H1 (cell line): ENCODE data around the gene ENAH. TPM values are rescaled to one million over a fixed set of nuclear protein-coding genes. Genes with fewer than 3 reads are reported as not detected.

Source experiments
- CTCF ChIA-PET: fragments of 300-600 bp; sonication (Branson Sonifier 250); formaldehyde crosslinking; loops from one replicate; lab custom pipeline; 2021; ENCODE audit not compliant: partially characterized antibody; lab: Charles Lee
- POLR2A ChIA-PET: fragments of 300-600 bp; sonication (Branson Sonifier 250); formaldehyde crosslinking; loops from one replicate; lab custom pipeline; 2021; ENCODE audit warnings: inconsistent platforms; ENCODE audit not compliant: partially characterized antibody; lab: Charles Lee
- DNase-seq, 2 experiments: peaks; one replicate each; pipeline versions ENCODE4 v3.0.0 to v3.0.0-alpha.2; 2010 to 2022; ENCODE audit warnings: low spot score in 2 of 2, low read depth in 1 of 2, mixed read lengths in 1 of 2
- FAIRE-seq: peaks from 2 replicates; lab custom pipeline; 2011; peaks lifted over from hg19 to GRCh38; lab: Jason Lieb, UNC
- H2AFZ ChIP-seq: 2 replicates; pipeline ENCODE4 v1.8.1; 2012; ENCODE audit warnings: low read length, inconsistent platforms
- H2AK5ac ChIP-seq: 2 replicates; pipeline ENCODE4 v1.6.1; 2013; ENCODE audit warnings: low read depth, low read length
- H2BK120ac ChIP-seq: replicated peaks from 2 replicates; pipeline ENCODE3; 2013; ENCODE audit warnings: low read depth, low read length, inconsistent platforms
- H2BK12ac ChIP-seq: 2 replicates; pipeline ENCODE4 v1.6.1; 2013; ENCODE audit warnings: low read depth, low read length
- H2BK15ac ChIP-seq: 2 replicates; pipeline ENCODE4 v1.6.1; 2013; ENCODE audit warnings: low read length
- H2BK20ac ChIP-seq: 2 replicates; pipeline ENCODE4 v1.6.1; 2013; ENCODE audit warnings: low read length
- H2BK5ac ChIP-seq: 2 replicates; pipeline ENCODE4 v1.6.1; 2013; ENCODE audit warnings: low read depth, low read length
- H3K14ac ChIP-seq: 2 replicates; pipeline ENCODE4 v1.6.1; 2013; ENCODE audit warnings: inconsistent platforms; ENCODE audit not compliant: insufficient read length
- H3K18ac ChIP-seq: 2 replicates; pipeline ENCODE4 v1.6.1; 2013; ENCODE audit warnings: low read length; ENCODE audit errors: extremely low read depth
- H3K23ac ChIP-seq: 2 replicates; pipeline ENCODE4 v1.6.1; 2013; ENCODE audit warnings: inconsistent platforms; ENCODE audit not compliant: insufficient read length
- H3K23me2 ChIP-seq: 2 replicates; pipeline ENCODE4 v1.6.1; 2013; ENCODE audit warnings: low read depth, low read length
- H3K27ac ChIP-seq: 2 replicates; pipeline ENCODE4 v1.6.1; 2011; ENCODE audit warnings: low read depth, low read length, inconsistent platforms
- H3K27me3 ChIP-seq, 4 experiments: replicated peaks in 1 of 4; 1 replicate in 1 of 4; 2 replicates in 3 of 4; pipeline versions ENCODE4 v1.6.1 to v1.8.1; 2011 to 2013; ENCODE audit warnings: low read length in 3 of 4, mild to moderate bottlenecking in 3 of 4, inconsistent platforms in 2 of 4, mixed read lengths in 2 of 4, moderate library complexity in 1 of 4; ENCODE audit not compliant: control insufficient read depth in 3 of 4, insufficient read depth in 3 of 4; ENCODE audit errors: extremely low read depth in 1 of 4
- H3K36me3 ChIP-seq, 4 experiments: 2 replicates each; pipeline versions ENCODE4 v1.6.1 to v1.8.1; 2011 to 2013; ENCODE audit warnings: mild to moderate bottlenecking in 4 of 4, low read length in 3 of 4, moderate library complexity in 2 of 4, control low read depth in 1 of 4, inconsistent platforms in 1 of 4; ENCODE audit not compliant: insufficient read depth in 4 of 4, control insufficient read depth in 2 of 4
- H3K4ac ChIP-seq: replicated peaks from 2 replicates; pipeline ENCODE3; 2013; ENCODE audit warnings: low read length, low read depth, mixed read lengths, inconsistent platforms; ENCODE audit not compliant: insufficient read length
- H3K4me1 ChIP-seq, 4 experiments: replicated peaks in 1 of 4; 1 replicate in 1 of 4; 2 replicates in 3 of 4; pipeline versions ENCODE4 v1.6.1 to v1.8.1; 2011 to 2013; ENCODE audit warnings: low read length in 3 of 4, inconsistent platforms in 2 of 4, mixed read lengths in 1 of 4; ENCODE audit not compliant: insufficient read depth in 4 of 4, control insufficient read depth in 3 of 4
- H3K4me2 ChIP-seq, 2 experiments: 2 replicates each; pipeline versions ENCODE4 v1.6.1 to v1.8.1; 2011 to 2013; ENCODE audit warnings: low read depth in 2 of 2, low read length in 2 of 2, control low read depth in 1 of 2, inconsistent platforms in 1 of 2, mild to moderate bottlenecking in 1 of 2; ENCODE audit not compliant: insufficient read depth in 1 of 2
- H3K4me3 ChIP-seq, 4 experiments: fragments of 200-600, 300-600 bp in 1 of 4; sonication (generic), shearing (Covaris generic), sonication (Bioruptor Twin) in 1 of 4; 2 replicates each; pipeline versions ENCODE4 v1.5.1 to v1.8.1; 2011 to 2016; ENCODE audit warnings: low read length in 4 of 4, low read depth in 3 of 4, control low read depth in 2 of 4, inconsistent platforms in 2 of 4, mild to moderate bottlenecking in 2 of 4, mixed read lengths in 1 of 4, moderate library complexity in 1 of 4; ENCODE audit not compliant: insufficient read depth in 2 of 4; ENCODE audit errors: extremely low read depth in 1 of 4
- H3K56ac ChIP-seq: replicated peaks from 2 replicates; pipeline ENCODE3; 2013; ENCODE audit warnings: low read depth, mild to moderate bottlenecking, mixed read lengths, low read length, inconsistent platforms; ENCODE audit not compliant: insufficient read length
- H3K79me1 ChIP-seq: 2 replicates; pipeline ENCODE4 v1.6.1; 2013; ENCODE audit warnings: low read depth, low read length, control low read depth
- H3K79me2 ChIP-seq, 2 experiments: 2 replicates each; pipeline versions ENCODE4 v1.6.1 to v1.8.1; 2012 to 2013; ENCODE audit warnings: low read length in 2 of 2, mild to moderate bottlenecking in 2 of 2, inconsistent platforms in 1 of 2; ENCODE audit not compliant: insufficient read depth in 2 of 2, control insufficient read depth in 1 of 2
- H3K9ac ChIP-seq, 4 experiments: replicated peaks in 1 of 4; 1 replicate in 1 of 4; 2 replicates in 3 of 4; pipeline versions ENCODE4 v1.6.1 to v1.8.1; 2011 to 2013; ENCODE audit warnings: low read depth in 3 of 4, low read length in 3 of 4, control low read depth in 2 of 4, mild to moderate bottlenecking in 2 of 4, moderate library complexity in 2 of 4, inconsistent platforms in 1 of 4; ENCODE audit errors: extremely low read depth in 1 of 4
- H3K9me3 ChIP-seq, 2 experiments: 2 replicates each; pipeline versions ENCODE4 v1.6.1 to v1.8.1; 2012 to 2013; ENCODE audit warnings: mild to moderate bottlenecking in 2 of 2, moderate library complexity in 2 of 2, control low read depth in 1 of 2, inconsistent platforms in 1 of 2, low read depth in 1 of 2, low read length in 1 of 2, mixed read lengths in 1 of 2; ENCODE audit not compliant: insufficient read depth in 2 of 2
- H4K20me1 ChIP-seq, 2 experiments: replicated peaks in 1 of 2; 2 replicates each; pipeline versions ENCODE3 to v1.8.1; 2011 to 2013; ENCODE audit warnings: inconsistent platforms in 2 of 2, low read length in 2 of 2, mild to moderate bottlenecking in 1 of 2; ENCODE audit not compliant: insufficient read depth in 2 of 2, control insufficient read depth in 1 of 2
- H4K5ac ChIP-seq: 2 replicates; pipeline ENCODE4 v1.6.1; 2013; ENCODE audit warnings: low read length, low read depth, mixed read lengths, inconsistent platforms; ENCODE audit not compliant: insufficient read length
- H4K8ac ChIP-seq: 2 replicates; pipeline ENCODE4 v1.8.0; 2013; ENCODE audit warnings: mild to moderate bottlenecking, moderate library complexity, low read length, inconsistent platforms; ENCODE audit not compliant: insufficient read depth; ENCODE audit errors: extremely low read depth
- H4K91ac ChIP-seq: replicated peaks from 2 replicates; pipeline ENCODE3; 2013; ENCODE audit warnings: low read length, mixed read lengths, inconsistent platforms; ENCODE audit not compliant: insufficient read length
- CTCF ChIP-seq, 3 experiments: IDR thresholded peaks; 1 replicate in 2 of 3; 2 replicates in 1 of 3; pipeline versions ENCODE4 v1.5.1 to v1.6.1; 2011; ENCODE audit warnings: low read length in 3 of 3, mild to moderate bottlenecking in 3 of 3, inconsistent platforms in 2 of 3, low read depth in 1 of 3, moderate library complexity in 1 of 3; ENCODE audit not compliant: insufficient read depth in 1 of 3; ENCODE audit errors: control extremely low read depth in 1 of 3
- JUND ChIP-seq: IDR thresholded peaks from 2 replicates; pipeline ENCODE4 v1.6.1; 2011; ENCODE audit warnings: mild to moderate bottlenecking, improper control_type of control experiment, low read length
- WGBS, 2 experiments: shearing (Covaris generic) in 1 of 2; methylation state at CpG; one replicate each; pipeline versions ENCODE4 v1.1.6 to v1.1.7; 2013 to 2015; ENCODE audit warnings: low lambda C conversion rate in 2 of 2, mixed read lengths in 2 of 2, inconsistent platforms in 1 of 2, low coverage in 1 of 2, missing lambda C conversion rate in 1 of 2; ENCODE audit not compliant: insufficient replicate concordance in 2 of 2, insufficient coverage in 1 of 2, insufficient read length in 1 of 2; ENCODE audit errors: extremely low coverage in 1 of 2, missing lambda C conversion rate in 1 of 2; 5-methylcytosine and 5-hydroxymethylcytosine counted together
- polyA plus RNA-seq, 7 experiments: library from polyadenylated mRNA; depleted of rRNA in 3 of 7; stranded (reverse) in 5 of 7; unstranded in 2 of 7; fragments of >200 nt in 5 of 7; fragments of 200-250 nt in 2 of 7; gene quantifications; 1 replicate in 5 of 7; 2 replicates in 1 of 7; 4 replicates in 1 of 7; pipeline versions ENCODE4 v1.2.1 to v1.2.3, GENCODE V29; 2011 to 2013; ENCODE audit warnings: missing spikeins in 2 of 7, mixed read lengths in 2 of 7
- total RNA-seq: library from RNA; stranded (reverse); fragmentation: NEBNext Ultra II Directional; extraction: Animal tissue kit (Norgen Biotek cat#: 25700); gene quantifications from 2 replicates; pipeline ENCODE4 v1.2.1, GENCODE V29; 2021

The ENAH gene
- total and polyA plus RNA-seq, 2 of the 8 experiments (the other 6 are each of a cell fraction or from before 2014, with no cell fraction given): 39.1 to 335 TPM

GRCh38 chr1:225441314-225442122 is 211.4 kb downstream of the ENAH start:
- no peak overlapping the region for H2BK12ac ChIP-seq
- no peak for TF ChIP-seq JUND
- TF ChIP-seq CTCF (IDR thresholded peaks at IDR 0.05; ENCODE audit: control extremely low read depth in 1 of 3, insufficient read depth in 1 of 3, low read depth in 1 of 3, low read length in 3 of 3): peak in 1 of 3 experiments; percentile 7; a peak in 1 of 4 replicates
- H2BK15ac ChIP-seq: no peak overlapping the region
- no peak overlapping the region for H3K23ac ChIP-seq
- no peak overlapping the region for H3K4me3 ChIP-seq
- H3K4ac ChIP-seq: no peak overlapping the region
- H2AFZ ChIP-seq: no peak overlapping the region
- H3K4me1 ChIP-seq: peaks cover 0 to 5% (median under 1%) of the 10 kb centered on the region in 4 experiments; a peak in 1 of 7 replicates
- H3K79me2 ChIP-seq: no peaks in the 10 kb centered on the region
- no peak for DNase-seq
- no peak overlapping the region for H3K4me2 ChIP-seq
- H3K14ac ChIP-seq: no peak overlapping the region
- no peaks in the 10 kb centered on the region; a peak in 1 of 7 replicates for H3K27me3 ChIP-seq
- no peak overlapping the region for H2BK20ac ChIP-seq
- 92% methylated on average over 9 of the region's 9 CpGs; no CpG with 5 or more reads in 1 of the 2 experiments for WGBS, 2 experiments
- H3K56ac ChIP-seq: no peak overlapping the region
- H4K8ac ChIP-seq: no peak overlapping the region
- H2BK5ac ChIP-seq: no peak overlapping the region
- no peaks in the 10 kb centered on the region for H3K9me3 ChIP-seq
- no peak overlapping the region for H2BK120ac ChIP-seq
- ChIA-PET POLR2A (no interaction called here), CTCF (interaction anchor here (0.8 to 3.9 kb wide), 16 partner anchors 9 to 530 kb away, joined by 3 to 17 read pairs (median 4); partner anchors contain the start of genes LBR and SRP9)
- H3K9ac ChIP-seq: no peak overlapping the region
- no peak overlapping the region for H4K91ac ChIP-seq
- no peak for FAIRE-seq
- no peaks in the 10 kb centered on the region for H3K23me2 ChIP-seq
- no peak overlapping the region for H4K5ac ChIP-seq
- no peaks in the 10 kb centered on the region for H3K79me1 ChIP-seq
- H3K36me3 ChIP-seq: no peaks in the 10 kb centered on the region
- no peak overlapping the region for H2AK5ac ChIP-seq
- no peak overlapping the region for H3K27ac ChIP-seq
- H3K18ac ChIP-seq: no peak overlapping the region
- H4K20me1 ChIP-seq: no peaks in the 10 kb centered on the region
